ENCODE measurements around the gene OR4A16. TPM values are rescaled to one million over a fixed set of nuclear protein-coding genes. Genes with fewer than 3 reads are reported as not detected.

The OR4A16 gene
- total and polyA plus RNA-seq, 2 of the 4 experiments (the other 2 are of a cell fraction), result not detected

Other genes starting within 250 kb of the OR4A16 start
- gene TRIM48, start 81.0 kb upstream of the OR4A16 start, total RNA-seq (2012; rRNA removed), result not detected in 2 replicates
- gene TRIM48, start 81.0 kb upstream of the OR4A16 start, polyA plus RNA-seq (2012; rRNA removed), result not detected in 2 replicates
- not detected in 2 replicates for gene OR4A15, start 24.8 kb downstream of the OR4A16 start, total RNA-seq (2012; rRNA removed)
- gene OR4A15, start 24.8 kb downstream of the OR4A16 start, polyA plus RNA-seq (2012; rRNA removed), result not detected in 2 replicates
- gene OR4C15, start 211.3 kb downstream of the OR4A16 start, total RNA-seq (2012; rRNA removed), result not detected in 2 replicates
- gene OR4C15, start 211.3 kb downstream of the OR4A16 start, polyA plus RNA-seq (2012; rRNA removed), result not detected in 2 replicates
- not detected in 2 replicates for gene OR4C16, start 228.9 kb downstream of the OR4A16 start, total RNA-seq (2012; rRNA removed)
- not detected in 2 replicates for gene OR4C16, start 228.9 kb downstream of the OR4A16 start, polyA plus RNA-seq (2012; rRNA removed)